NAMALWA (cell line): Measurements from ENCODE around the gene ACBD4.

Experiments
- DNase-seq: peaks from one replicate; pipeline ENCODE4 v3.0.0-alpha.2; 2015; ENCODE audit warnings: low spot score

Gene ACBD4

GRCh38 chr17:45135192-45135977 is at the start of gene ACBD4:
ACBD4 (plus strand) TSS chr17:45135687; CDS start chr17:45136145, 458 bp downstream.
- DNase-seq, result peak; percentile 98

GRCh38 chr17:45086391-45086790 is 49.1 kb upstream of the ACBD4 start:
- no peak for DNase-seq

- DNase-seq, result no peak
Measured at GRCh38 chr17:45086865-45087503, 48.5 kb upstream of the ACBD4 start.

GRCh38 chr17:45087504-45087975 is 47.9 kb upstream of the ACBD4 start:
- no peak for DNase-seq

- DNase-seq, result no peak
Measured at GRCh38 chr17:45087978-45088377, 47.5 kb upstream of the ACBD4 start.

- no peak for DNase-seq
Measured at GRCh38 chr17:45088741-45089140, 46.7 kb upstream of the ACBD4 start.

GRCh38 chr17:45090711-45091110 is 44.8 kb upstream of the ACBD4 start:
- no peak for DNase-seq

- no peak for DNase-seq
Measured at GRCh38 chr17:45091778-45092425, 43.6 kb upstream of the ACBD4 start.

- no peak for DNase-seq
Measured at GRCh38 chr17:45092911-45093430, 42.5 kb upstream of the ACBD4 start.

- DNase-seq, result no peak
Measured at GRCh38 chr17:45093444-45094110, 41.9 kb upstream of the ACBD4 start.

GRCh38 chr17:45096141-45096540 is 39.3 kb upstream of the ACBD4 start:
- DNase-seq, result peak; percentile 63

- DNase-seq, result no peak
Measured at GRCh38 chr17:45096926-45097325, 38.6 kb upstream of the ACBD4 start.

- DNase-seq, result no peak
Measured at GRCh38 chr17:45098081-45098868, 37.2 kb upstream of the ACBD4 start.

- DNase-seq, result peak; percentile 86
Measured at GRCh38 chr17:45098869-45099616, 36.4 kb upstream of the ACBD4 start.

- DNase-seq, result no peak
Measured at GRCh38 chr17:45101546-45101882, 34.0 kb upstream of the ACBD4 start.

GRCh38 chr17:45101883-45102811 is 33.3 kb upstream of the ACBD4 start:
- DNase-seq, result no peak

- DNase-seq, result no peak
Measured at GRCh38 chr17:45102856-45103255, 32.6 kb upstream of the ACBD4 start.

GRCh38 chr17:45103269-45103795 is 32.2 kb upstream of the ACBD4 start:
- DNase-seq, result no peak

GRCh38 chr17:45104029-45104428 is 31.5 kb upstream of the ACBD4 start:
- no peak for DNase-seq
